Measurements from ENCODE around the gene TMBIM1.
"Not testable (repeated sequence)": the region's sequence is repeated elsewhere in the genome, so short reads cannot be mapped to it uniquely, and the experiment has no call there.

Gene TMBIM1

GRCh38 chr2:218317835-218318234 lies 25.5 kb upstream of the TMBIM1 start:
- DNase-seq: no peak

- no peak for DNase-seq
Observed at GRCh38 chr2:218317303-218317630, 25.0 kb upstream of the TMBIM1 start.

- no peak for DNase-seq
Observed at GRCh38 chr2:218315397-218315796, 23.1 kb upstream of the TMBIM1 start.

- not testable (repeated sequence) for DNase-seq
Observed at GRCh38 chr2:218314764-218315163, 22.5 kb upstream of the TMBIM1 start.

GRCh38 chr2:218313356-218313755 lies 21.1 kb upstream of the TMBIM1 start:
- no peak for DNase-seq

GRCh38 chr2:218312267-218312756 lies 20.0 kb upstream of the TMBIM1 start:
- DNase-seq: no peak

GRCh38 chr2:218311541-218312266 lies 19.4 kb upstream of the TMBIM1 start:
- not testable (repeated sequence) for DNase-seq

- no peak for DNase-seq
Observed at GRCh38 chr2:218310853-218311540, 18.7 kb upstream of the TMBIM1 start.

GRCh38 chr2:218307415-218308090 lies 15.2 kb upstream of the TMBIM1 start:
- DNase-seq: no peak

GRCh38 chr2:218306184-218306920 lies 14.0 kb upstream of the TMBIM1 start:
- DNase-seq: no peak

GRCh38 chr2:218305383-218305782 lies 13.1 kb upstream of the TMBIM1 start:
- no peak for DNase-seq

GRCh38 chr2:218301176-218301819 lies 9.0 kb upstream of the TMBIM1 start:
- DNase-seq: peak; percentile 17

- DNase-seq: no peak
Observed at GRCh38 chr2:218300141-218300540, 7.8 kb upstream of the TMBIM1 start.

- no peak for DNase-seq
Observed at GRCh38 chr2:218298314-218298875, 6.1 kb upstream of the TMBIM1 start.

GRCh38 chr2:218296847-218297246 lies 4.5 kb upstream of the TMBIM1 start:
- no peak for DNase-seq

- DNase-seq: no peak
Observed at GRCh38 chr2:218296200-218296599, 3.9 kb upstream of the TMBIM1 start.

GRCh38 chr2:218295029-218295428 lies 2.7 kb upstream of the TMBIM1 start:
- peak; percentile 29 for DNase-seq

- DNase-seq: no peak
Observed at GRCh38 chr2:218294430-218295022, 2.2 kb upstream of the TMBIM1 start.

- no peak for DNase-seq
Observed at GRCh38 chr2:218293715-218294429, 1.6 kb upstream of the TMBIM1 start.

- no peak for DNase-seq
Observed at GRCh38 chr2:218291318-218292047, 820 bp downstream of the TMBIM1 start.

All from DMS79 (cell line).